Endodermal cell (in vitro differentiated cells): ENCODE data around the gene KCNMA1. TPM values are rescaled to one million over a fixed set of nuclear protein-coding genes. Genes with fewer than 3 reads are reported as not detected.

Experiments used
- DNase-seq: peaks from one replicate; pipeline ENCODE4 v3.0.0-alpha.2; 2017
- H3K27ac ChIP-seq: 2 replicates; pipeline ENCODE4 v1.5.1; 2013; ENCODE audit warnings: mild to moderate bottlenecking, low read depth, low read length, moderate library complexity
- H3K27me3 ChIP-seq: 2 replicates; pipeline ENCODE4 v1.6.1; 2013; ENCODE audit warnings: mild to moderate bottlenecking, low read length, moderate library complexity; ENCODE audit not compliant: insufficient read depth, control insufficient read depth, poor library complexity, severe bottlenecking
- H3K36me3 ChIP-seq: 2 replicates; pipeline ENCODE4 v1.7.0; 2013; ENCODE audit warnings: mild to moderate bottlenecking, low read length, moderate library complexity; ENCODE audit not compliant: control insufficient read depth, insufficient read depth
- H3K4me1 ChIP-seq: one replicate; pipeline ENCODE4 v1.7.0; 2013; ENCODE audit warnings: low read length; ENCODE audit not compliant: control insufficient read depth, insufficient read depth
- H3K4me3 ChIP-seq: 2 replicates; pipeline ENCODE4 v1.5.1; 2013; ENCODE audit warnings: mild to moderate bottlenecking, low read length, moderate library complexity
- H3K9ac ChIP-seq: 2 replicates; pipeline ENCODE4 v1.6.1; 2013; ENCODE audit warnings: mild to moderate bottlenecking, low read length, moderate library complexity; ENCODE audit not compliant: poor library complexity, severe bottlenecking; ENCODE audit errors: extremely low read depth
- H3K9me3 ChIP-seq: 2 replicates; pipeline ENCODE4 v1.6.1; 2013; ENCODE audit warnings: mild to moderate bottlenecking, low read length, moderate library complexity; ENCODE audit not compliant: control insufficient read depth
- H3K27ac Mint-ChIP-seq: 2 replicates; pipeline ENCODE4 v1.8.0; 2020; ENCODE audit warnings: mixed read lengths
- H3K27me3 Mint-ChIP-seq: 2 replicates; pipeline ENCODE4 v1.8.0; 2021; ENCODE audit warnings: mild to moderate bottlenecking, mixed read lengths; ENCODE audit not compliant: insufficient read depth
- H3K36me3 Mint-ChIP-seq: 2 replicates; pipeline ENCODE4 v1.8.0; 2020; ENCODE audit warnings: low read depth, mixed read lengths
- H3K4me1 Mint-ChIP-seq: 2 replicates; pipeline ENCODE4 v1.8.0; 2020; ENCODE audit warnings: mixed read lengths
- H3K4me3 Mint-ChIP-seq: 2 replicates; pipeline ENCODE4 v1.8.0; 2020; ENCODE audit warnings: mild to moderate bottlenecking, moderate library complexity, mixed read lengths
- H3K9me3 Mint-ChIP-seq: 2 replicates; pipeline ENCODE4 v1.8.0; 2020; ENCODE audit warnings: mild to moderate bottlenecking, mixed read lengths
- CTCF ChIP-seq: fragments of 200-600 bp; sonication (generic); conservative IDR thresholded peaks from 2 replicates; pipeline ENCODE4 v1.5.0; 2021; ENCODE audit warnings: antibody characterized with exemption, mild to moderate bottlenecking
- WGBS, 2 experiments: methylation state at CpG; one replicate each; pipeline versions ENCODE4 v1.1.5 to v1.1.7; 2013; ENCODE audit warnings: missing lambda C conversion rate in 2 of 2, mixed read lengths in 1 of 2; ENCODE audit not compliant: insufficient coverage in 1 of 2, insufficient read length in 1 of 2; 5-methylcytosine and 5-hydroxymethylcytosine counted together
- total RNA-seq, 2 donors: library from RNA; stranded (reverse); fragmentation: NEBNext Ultra II Directional in 1 of 2; extraction: Animal tissue kit (Norgen Biotek cat#: 25700) in 1 of 2; gene quantifications; 2 replicates in 1 of 2; 3 replicates in 1 of 2; pipeline ENCODE4 v1.2.1, GENCODE V29; 2021

KCNMA1 gene
- total RNA-seq, 2 donors from 2014 or later, result 0.55 to 1.3 TPM

- Mint-ChIP-seq H3K27ac (no peak overlapping the region), H3K36me3 (no peaks in the 10 kb centered on the region), H3K9me3 (no peaks in the 10 kb centered on the region), H3K4me3 (no peak overlapping the region), H3K27me3 (no peaks in the 10 kb centered on the region), H3K4me1 (no peaks in the 10 kb centered on the region)
- Histone ChIP-seq H3K4me3 (no peak overlapping the region), H3K27me3 (no peaks in the 10 kb centered on the region), H3K36me3 (no peaks in the 10 kb centered on the region), H3K9me3 (no peaks in the 10 kb centered on the region), H3K4me1 (no peaks in the 10 kb centered on the region), H3K9ac (no peak overlapping the region), H3K27ac (no peak overlapping the region)
- TF ChIP-seq CTCF, result no peak
- DNase-seq, result no peak
- 93 to 97% methylated on average over 13 of the region's 13 CpGs for WGBS, 2 experiments
Measured at GRCh38 chr10:77072836-77073662, 564.6 kb downstream of the KCNMA1 start.

GRCh38 chr10:77072361-77072835 is 565.2 kb downstream of the KCNMA1 start:
- Histone ChIP-seq H3K4me1 (no peaks in the 10 kb centered on the region), H3K9me3 (no peaks in the 10 kb centered on the region), H3K27ac (no peak overlapping the region), H3K27me3 (no peaks in the 10 kb centered on the region), H3K9ac (no peak overlapping the region), H3K4me3 (no peak overlapping the region), H3K36me3 (no peaks in the 10 kb centered on the region)
- H3K9me3 Mint-ChIP-seq, result no peaks in the 10 kb centered on the region
- no peaks in the 10 kb centered on the region for H3K27me3 Mint-ChIP-seq
- H3K27ac Mint-ChIP-seq, result no peak overlapping the region
- H3K4me1 Mint-ChIP-seq, result no peaks in the 10 kb centered on the region
- TF ChIP-seq CTCF, result no peak
- no peak overlapping the region for H3K4me3 Mint-ChIP-seq
- DNase-seq, result no peak
- WGBS, 2 experiments, result 82 to 92% methylated on average over 7 to 10 of the region's 10 CpGs
- H3K36me3 Mint-ChIP-seq, result no peaks in the 10 kb centered on the region

- no peaks in the 10 kb centered on the region for H3K36me3 Mint-ChIP-seq
- DNase-seq, result no peak
- no peak for TF ChIP-seq CTCF
- H3K27ac Mint-ChIP-seq, result no peak overlapping the region
- Histone ChIP-seq H3K9me3 (no peaks in the 10 kb centered on the region), H3K4me1 (no peaks in the 10 kb centered on the region), H3K4me3 (no peak overlapping the region), H3K27me3 (no peaks in the 10 kb centered on the region), H3K36me3 (no peaks in the 10 kb centered on the region), H3K27ac (no peak overlapping the region), H3K9ac (no peak overlapping the region)
- no peaks in the 10 kb centered on the region for H3K4me1 Mint-ChIP-seq
- no peaks in the 10 kb centered on the region for H3K9me3 Mint-ChIP-seq
- H3K27me3 Mint-ChIP-seq, result no peaks in the 10 kb centered on the region
- no peak overlapping the region for H3K4me3 Mint-ChIP-seq
- WGBS, 2 experiments, result 57 to 100% methylated on average over 1 to 3 of the region's 3 CpGs
Measured at GRCh38 chr10:77071956-77072355, 565.7 kb downstream of the KCNMA1 start.
